Endothelial cell of umbilical vein (primary cell): Measurements from ENCODE around the gene ZBED4. TPM values are rescaled to one million over a fixed set of nuclear protein-coding genes. Genes with fewer than 3 reads are reported as not detected.

Source experiments
- BruUV-seq: library from RNA; stranded (reverse); fragments of 400-500 nt; replicated peaks from 2 replicates; lab custom pipeline; 2021; lab: Mats Ljungman, UMichigan
- CTCF ChIA-PET: fragments of 300-600, 350-600 bp; sonication (Branson Sonifier 250); formaldehyde crosslinking; loops from one replicate; lab custom pipeline; 2021; ENCODE audit warnings: antibody characterized with exemption, inconsistent platforms; lab: Charles Lee
- POLR2A ChIA-PET: fragments of 300-600, 350-600 bp; sonication (Branson Sonifier 250); formaldehyde crosslinking; loops from one replicate; lab custom pipeline; 2021; ENCODE audit warnings: antibody characterized with exemption, inconsistent platforms; lab: Charles Lee
- DNase-seq: peaks from one replicate; pipeline ENCODE4 v3.0.0-alpha.2; 2011; ENCODE audit warnings: low read depth, low spot score
- FAIRE-seq: peaks from 2 replicates; lab custom pipeline; 2011; peaks lifted over from hg19 to GRCh38; lab: Jason Lieb, UNC
- H2AFZ ChIP-seq: 2 replicates; pipeline ENCODE4 v1.6.0; 2012; ENCODE audit warnings: low read depth, low read length, control low read depth, inconsistent platforms
- H3K27ac ChIP-seq: 2 replicates; pipeline ENCODE4 v1.5.1; 2011; ENCODE audit warnings: low read depth, mild to moderate bottlenecking, control low read depth, low read length, moderate library complexity; ENCODE audit not compliant: insufficient read depth
- H3K27me3 ChIP-seq, 2 experiments: 2 replicates each; pipeline versions ENCODE4 v1.6.0 to v1.6.1; 2011; ENCODE audit warnings: low read length in 2 of 2, mixed read lengths in 1 of 2; ENCODE audit not compliant: control insufficient read depth in 2 of 2, insufficient read depth in 2 of 2
- H3K36me3 ChIP-seq, 2 experiments: 2 replicates in 1 of 2; 3 replicates in 1 of 2; pipeline ENCODE4 v1.5.1; 2011; ENCODE audit warnings: low read length in 2 of 2, mild to moderate bottlenecking in 1 of 2, moderate library complexity in 1 of 2; ENCODE audit not compliant: control insufficient read depth in 2 of 2, insufficient read depth in 2 of 2; ENCODE audit errors: extremely low read depth in 1 of 2
- H3K4me1 ChIP-seq: 3 replicates; pipeline ENCODE4 v1.5.1; 2011; ENCODE audit warnings: mild to moderate bottlenecking, low read length; ENCODE audit not compliant: control insufficient read depth, insufficient read depth; ENCODE audit errors: extremely low read depth
- H3K4me2 ChIP-seq: 2 replicates; pipeline ENCODE4 v1.6.1; 2011; ENCODE audit warnings: low read length, control low read depth, mixed read lengths; ENCODE audit not compliant: insufficient read depth
- H3K4me3 ChIP-seq, 3 experiments: fragments of 200-600 bp in 1 of 3; sonication (generic), shearing (Covaris generic) in 1 of 3; replicated peaks in 1 of 3; 2 replicates each; pipeline ENCODE4 v1.5.1; 2011 to 2016; ENCODE audit warnings: control low read depth in 3 of 3, low read length in 3 of 3, mild to moderate bottlenecking in 2 of 3, inconsistent platforms in 1 of 3, low read depth in 1 of 3, moderate library complexity in 1 of 3; ENCODE audit not compliant: insufficient read depth in 1 of 3
- H3K79me2 ChIP-seq: 2 replicates; pipeline ENCODE4 v1.6.0; 2012; ENCODE audit warnings: low read length, inconsistent platforms; ENCODE audit not compliant: control insufficient read depth, insufficient read depth
- H3K9ac ChIP-seq: replicated peaks from 2 replicates; pipeline ENCODE3; 2011; ENCODE audit warnings: low read length, control low read depth; ENCODE audit not compliant: insufficient read depth; ENCODE audit errors: extremely low read depth
- H3K9me1 ChIP-seq: replicated peaks from 3 replicates; pipeline ENCODE4 v1.6.0; 2011; ENCODE audit warnings: mild to moderate bottlenecking, low read length; ENCODE audit not compliant: control insufficient read depth, insufficient read depth; ENCODE audit errors: extremely low read depth
- H3K9me3 ChIP-seq: replicated peaks from 2 replicates; pipeline ENCODE4 v1.5.1; 2012; ENCODE audit warnings: low read length, inconsistent platforms; ENCODE audit not compliant: control insufficient read depth, insufficient read depth
- H4K20me1 ChIP-seq: replicated peaks from 2 replicates; pipeline ENCODE3; 2011; ENCODE audit warnings: mild to moderate bottlenecking, low read length; ENCODE audit not compliant: control insufficient read depth, insufficient read depth; ENCODE audit errors: extremely low read depth
- CTCF ChIP-seq, 2 donors: IDR thresholded peaks; 1 replicate in 1 of 2; 2 replicates in 1 of 2; pipeline ENCODE4 v1.5.1; 2011; ENCODE audit warnings: low read length in 2 of 2, mild to moderate bottlenecking in 2 of 2, moderate library complexity in 2 of 2, control low read depth in 1 of 2, inconsistent platforms in 1 of 2, low read depth in 1 of 2; ENCODE audit not compliant: insufficient read depth in 1 of 2; ENCODE audit errors: extremely low read depth in 1 of 2
- GATA2 ChIP-seq: IDR thresholded peaks from 2 replicates; pipeline ENCODE4 v1.7.0; 2011; ENCODE audit warnings: low read depth, mild to moderate bottlenecking, moderate library complexity, mixed read lengths, low read length; ENCODE audit not compliant: insufficient read length, insufficient read depth
- JUN ChIP-seq: IDR thresholded peaks from 2 replicates; pipeline ENCODE4 v1.6.1; 2011; ENCODE audit warnings: borderline replicate concordance, low read depth; ENCODE audit not compliant: insufficient read length, insufficient read depth
- MAX ChIP-seq: IDR thresholded peaks from 2 replicates; pipeline ENCODE4 v1.6.1; 2011; ENCODE audit not compliant: insufficient read depth, insufficient read length
- MYC ChIP-seq: IDR thresholded peaks from one replicate; pipeline ENCODE4 v1.6.1; 2011; ENCODE audit warnings: mild to moderate bottlenecking, low read depth, low read length
- POLR2A ChIP-seq: IDR thresholded peaks from 2 replicates; pipeline ENCODE4 v1.6.1; 2012; ENCODE audit warnings: low read depth, mild to moderate bottlenecking, control low read depth, low read length
- dilution Hi-C: fragments of 300-500 bp; cut with MboI; formaldehyde crosslinking; loops from one replicate; pipeline ENCODE4 v1.15.0; 2019; ENCODE audit warnings: low sequenced_read_pairs; ENCODE audit not compliant: extremely low pct_ligation_motif_present
- intact Hi-C: fragments of 100-400 bp; cut with micrococcal nuclease; formaldehyde crosslinking; loops from one replicate; pipeline ENCODE4 v1.10.0; 2022
- polyA plus RNA-seq, 4 experiments: library from polyadenylated mRNA; depleted of rRNA in 3 of 4; stranded (reverse) in 3 of 4; unstranded in 1 of 4; fragments of >200 nt; gene quantifications; 2 replicates each; pipeline versions ENCODE4 v1.2.1 to v1.2.3, GENCODE V29; 2011 to 2012; ENCODE audit warnings: missing spikeins in 1 of 4
- total RNA-seq: library from RNA; stranded (reverse); gene quantifications from 2 replicates; pipeline ENCODE4 v1.2.3, GENCODE V29; 2021

Gene ZBED4
- total and polyA plus RNA-seq, 2 donors (not counting 3 experiments of a cell fraction or from before 2014, with no cell fraction given): 8.6 to 18.2 TPM

GRCh38 chr22:49922926-49923325 lies 69.3 kb downstream of the ZBED4 start:
- dilution Hi-C loops (no loop called here), intact Hi-C loops (no loop called here)

More at GRCh38 chr22:49922926-49923325, 69.3 kb downstream of the ZBED4 start:
- no TSS peak for BruUV-seq
- Histone ChIP-seq H3K27ac (no peak overlapping the region), H3K79me2 (peaks cover 4% of the 10 kb centered on the region), H4K20me1 (no peaks in the 10 kb centered on the region), H3K4me1 (peaks cover 10% of the 10 kb centered on the region), H2AFZ (no peak overlapping the region), H3K9me1 (no peaks in the 10 kb centered on the region), H3K9ac (no peak overlapping the region), H3K9me3 (no peaks in the 10 kb centered on the region), H3K36me3 (peaks cover 2 to 8% of the 10 kb centered on the region in 2 experiments), H3K4me3 (no peak overlapping the region), H3K27me3 (no peaks in the 10 kb centered on the region), H3K4me2 (no peak overlapping the region)
- TF ChIP-seq POLR2A (no peak), CTCF (IDR thresholded peaks at IDR 0.05; ENCODE audit: extremely low read depth in 1 of 2, insufficient read depth in 1 of 2, low read depth in 1 of 2, low read length in 2 of 2) (no peak), MYC (no peak), JUN (no peak), GATA2 (no peak), MAX (no peak)
- no peak for FAIRE-seq
- no peak for DNase-seq
- CTCF ChIA-PET: no interaction called here
- POLR2A ChIA-PET: no interaction called here
